Psoas muscle (tissue), 8 donors: ENCODE results near the gene SUMF2. TPM values are rescaled to one million over a fixed set of nuclear protein-coding genes. Genes with fewer than 3 reads are reported as not detected.
"Not testable (repeated sequence)": the region's sequence is repeated elsewhere in the genome, so short reads cannot be mapped to it uniquely, and the experiment has no call there.

Source experiments
- ATAC-seq, 4 donors: fragments of 200-7000 bp; cut with Tn5 transposase; one replicate each; pipeline ENCODE4 v1.9.1; 2020; ENCODE audit warnings: moderate library complexity in 3 of 4, mild to moderate bottlenecking in 2 of 4
- DNase-seq, 2 donors: peaks; one replicate each; pipeline ENCODE4 v3.0.0-alpha.2; 2020
- H3K27ac ChIP-seq: fragments of 200-600 bp; one replicate; pipeline ENCODE4 v1.8.0; 2022
- H3K27me3 ChIP-seq, 3 donors: fragments of 200-600 bp in 1 of 3; one replicate each; pipeline versions ENCODE4 v1.6.1 to v1.8.0; 2013 to 2022; ENCODE audit warnings: low read length in 2 of 3, mild to moderate bottlenecking in 2 of 3, moderate library complexity in 1 of 3; ENCODE audit not compliant: insufficient read depth in 3 of 3
- H3K36me3 ChIP-seq, 2 donors: fragments of 200-600 bp in 1 of 2; one replicate each; pipeline versions ENCODE4 v1.6.1 to v1.8.0; 2013 to 2022; ENCODE audit warnings: low read depth in 1 of 2, mild to moderate bottlenecking in 1 of 2, moderate library complexity in 1 of 2; ENCODE audit not compliant: insufficient read depth in 1 of 2
- H3K4me1 ChIP-seq: fragments of 200-600 bp; one replicate; pipeline ENCODE4 v1.8.0; 2022
- H3K4me3 ChIP-seq: fragments of 200-600 bp; one replicate; pipeline ENCODE4 v1.8.0; 2022; ENCODE audit warnings: mild to moderate bottlenecking
- H3K9me3 ChIP-seq: fragments of 200-600 bp; one replicate; pipeline ENCODE4 v1.8.0; 2022
- CTCF ChIP-seq: fragments of 200-600 bp; IDR thresholded peaks from one replicate; pipeline ENCODE4 v1.8.0; 2022; ENCODE audit warnings: antibody characterized with exemption
- WGBS, 3 donors: extraction: QIAGEN DNeasy Blood & Tissue Kit; methylation state at CpG; one replicate each; pipeline versions ENCODE4 v1.1.6 to v1.1.7; 2013; 5-methylcytosine and 5-hydroxymethylcytosine counted together
- intact Hi-C, 2 donors: fragments of 100-400 bp; cut with DNase I; formaldehyde crosslinking; loops; one replicate each; pipeline versions ENCODE4 v1.11.0 to v1.14.2; 2022
- long read RNA-seq, 2 donors: library from polyadenylated mRNA; unstranded; transcript quantifications; one replicate each; pipeline ENCODE4 v2.0.0, GENCODE V29; 2021
- polyA plus RNA-seq, 3 donors: library from polyadenylated mRNA; stranded (reverse); fragments of 200-250 nt; gene quantifications; one replicate each; pipeline ENCODE4 v1.2.3, GENCODE V29; 2013
- total RNA-seq, 4 donors: library from RNA; stranded (reverse); fragmentation: NEBNext Ultra II Directional in 2 of 4; extraction: Animal tissue kit (Norgen Biotek cat#: 25700) in 2 of 4; gene quantifications; one replicate each; pipeline versions ENCODE4 v1.2.1 to v1.2.4, GENCODE V29; 2021 to 2023
- donor health status: healthy with polysubstance abuse.
- donor health status: DM: no; HTN: no; CAD: no; lungs with moderate emphysema.
- donor health status: Bipolar disorder and iron deficiency.
- donor health status: healthy.
- donor health status: DM: yes; HTN: yes; CAD: no.
- donor health status: DM: no; HTN: no; CAD: no.
- donor health status: DM: no; HTN: no; CAD: no.
- donor health status: DM: yes; HTN: yes; CAD: no.

The SUMF2 gene
- 10 to 100 TPM; 22.0 to 35.2 (median 22.8) TPM for total RNA-seq
- 10 to 100 TPM; 26.8 to 29.1 (median 27.3) TPM for polyA plus RNA-seq
- long read RNA-seq, donor 1, transcript SUMF2-208 (9 exons, 2,052 nt) = major isoform, 15 of 23 reads
- long read RNA-seq, donor 1, partial matches to known transcripts = 1 of 23 reads
- long read RNA-seq, donor 1, other reads (novel, unspliced or antisense) = 3 of 23 reads
- long read RNA-seq, donor 2, transcript SUMF2-208 (9 exons, 2,052 nt) = major isoform, 18 of 33 reads
- long read RNA-seq, donor 2, partial matches to known transcripts = 1 of 33 reads
- long read RNA-seq, donor 2, other reads (novel, unspliced or antisense) = 4 of 33 reads

- peak; percentile 99 for ATAC-seq
- WGBS, 3 donors = 1% methylated on average over 41 to 49 of the region's 49 CpGs
- DNase-seq = peak; percentile 93 to 96
- no peak for TF ChIP-seq CTCF
- peaks cover 9% of the 10 kb centered on the region for H3K4me1 ChIP-seq
- no peaks in the 10 kb centered on the region for H3K27me3 ChIP-seq
- peak within 1 kb of the TSS; percentile 91 for H3K27ac ChIP-seq
- intact Hi-C loops = no loop called here
- no peaks in the 10 kb centered on the region for H3K9me3 ChIP-seq
- H3K4me3 ChIP-seq = peak within 1 kb of the TSS; percentile 88
- H3K36me3 ChIP-seq = peaks cover 0 to 67% of the 10 kb centered on the region in 2 donors
Observed at GRCh38 chr7:56063882-56064625, at the start of gene SUMF2. Gene SUMF2 (plus strand): TSS chr7:56064286. CDS start chr7:56064312, 26 bp downstream.

DNA sequence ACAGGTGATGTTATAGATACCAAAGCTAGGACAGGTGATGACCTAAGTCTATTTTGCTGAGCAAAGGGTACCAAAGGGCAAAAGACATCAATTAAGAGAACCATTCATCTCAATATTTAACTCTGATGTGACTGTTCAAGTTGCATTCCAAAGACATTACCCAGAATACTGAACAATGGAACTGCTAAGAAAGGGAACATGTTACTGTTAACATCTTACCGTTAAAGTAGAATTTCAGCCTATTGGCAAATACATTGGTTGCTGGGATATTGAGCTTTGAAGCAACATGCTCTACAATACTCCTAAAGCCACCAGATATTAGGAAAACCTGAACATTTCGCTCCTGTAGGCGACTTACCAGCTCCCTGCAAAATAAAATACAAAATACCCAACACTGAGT lies 47.1 kb upstream of the SUMF2 start:
- DNase-seq, ATAC-seq, H3K9me3 ChIP-seq, intact Hi-C loops, H3K4me1 ChIP-seq, H3K4me3 ChIP-seq, H3K27ac ChIP-seq, H3K27me3 ChIP-seq: not testable (repeated sequence)
- H3K36me3 ChIP-seq = peaks cover 0 to 67% of the 10 kb centered on the region in 2 donors
- WGBS, 3 donors = 87 to 95% (median 95%) methylated on average over 3 of the region's 3 CpGs

DNA sequence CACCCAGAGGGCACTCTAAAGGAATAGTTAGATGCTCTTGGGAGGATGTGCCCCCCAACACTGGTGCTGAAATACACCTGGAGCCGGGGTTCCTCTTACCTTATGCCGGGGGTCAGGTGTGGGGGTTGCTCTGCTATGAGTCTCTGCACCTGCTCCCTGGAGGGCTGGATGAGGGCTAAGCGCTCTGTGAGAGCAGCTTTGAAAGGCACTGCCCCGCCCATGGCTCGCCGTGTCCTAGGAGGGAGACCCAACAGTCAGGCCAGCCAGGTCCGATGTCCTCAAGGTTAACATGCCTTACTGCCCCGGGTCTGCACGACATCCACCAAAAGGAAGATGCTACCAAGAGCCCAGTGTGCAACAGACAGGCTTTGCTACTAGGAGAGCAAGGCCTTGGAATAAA lies 44.6 kb upstream of the SUMF2 start:
- intact Hi-C loops = no loop called here
- Histone ChIP-seq H3K27me3 (no peaks in the 10 kb centered on the region), H3K4me1 (no peaks in the 10 kb centered on the region), H3K9me3 (no peaks in the 10 kb centered on the region), H3K36me3 (peaks cover 0 to 51% of the 10 kb centered on the region in 2 donors), H3K4me3 (no peak overlapping the region), H3K27ac (no peak overlapping the region)
- DNase-seq (no peak), ATAC-seq (no peak)
- 74 to 82% (median 78%) methylated on average over 9 of the region's 9 CpGs for WGBS, 3 donors
- TF ChIP-seq CTCF = no peak

DNA sequence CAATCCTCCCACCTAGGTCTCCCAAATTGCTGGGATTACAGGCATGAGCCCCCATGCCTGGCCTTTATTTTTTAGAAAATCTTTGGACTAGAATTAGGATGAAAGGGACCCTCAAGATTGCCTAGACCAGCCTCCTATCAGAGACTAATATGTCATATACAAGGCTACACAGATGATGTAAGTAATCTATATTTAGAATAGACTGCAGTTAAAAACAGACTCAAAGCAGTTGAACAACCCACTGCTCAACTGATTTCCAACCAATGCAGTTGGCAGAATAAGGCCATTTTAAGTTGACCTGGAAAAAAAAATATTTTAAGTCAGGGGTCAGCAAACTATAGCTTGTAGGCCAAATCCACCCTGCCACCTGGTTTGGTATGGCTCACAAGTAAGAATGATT lies 40.6 kb upstream of the SUMF2 start:
- Histone ChIP-seq H3K36me3 (peaks cover 0 to 41% of the 10 kb centered on the region in 2 donors), H3K9me3 (no peaks in the 10 kb centered on the region), H3K4me1 (no peaks in the 10 kb centered on the region), H3K27me3 (no peaks in the 10 kb centered on the region), H3K4me3 (no peak overlapping the region), H3K27ac (no peak overlapping the region)
- no peak for TF ChIP-seq CTCF
- intact Hi-C loops = no loop called here
- ATAC-seq (peak; percentile 58 to 75 (median 68)), DNase-seq (no peak)

GRCh38 chr7:56026538-56026937 lies 37.5 kb upstream of the SUMF2 start:
- 50 to 100% (median 96%) methylated on average over 1 to 2 of the region's 2 CpGs for WGBS, 3 donors
- intact Hi-C loops = no loop called here
- Histone ChIP-seq H3K27me3 (no peaks in the 10 kb centered on the region), H3K36me3 (peaks cover 0 to 28% of the 10 kb centered on the region in 2 donors), H3K9me3 (no peaks in the 10 kb centered on the region), H3K4me1 (no peaks in the 10 kb centered on the region), H3K4me3 (no peak overlapping the region), H3K27ac (no peak overlapping the region)
- DNase-seq = no peak
- ATAC-seq = no peak
- no peak for TF ChIP-seq CTCF
